Measurements from ENCODE around the gene COQ6. TPM values are rescaled to one million over a fixed set of nuclear protein-coding genes. Genes with fewer than 3 reads are reported as not detected.
"Not testable (repeated sequence)": the region's sequence is repeated elsewhere in the genome, so short reads cannot be mapped to it uniquely, and the experiment has no call there.

The COQ6 gene
- total RNA-seq, 2 donors from 2014 or later: 28.0 to 29.6 TPM

DNA sequence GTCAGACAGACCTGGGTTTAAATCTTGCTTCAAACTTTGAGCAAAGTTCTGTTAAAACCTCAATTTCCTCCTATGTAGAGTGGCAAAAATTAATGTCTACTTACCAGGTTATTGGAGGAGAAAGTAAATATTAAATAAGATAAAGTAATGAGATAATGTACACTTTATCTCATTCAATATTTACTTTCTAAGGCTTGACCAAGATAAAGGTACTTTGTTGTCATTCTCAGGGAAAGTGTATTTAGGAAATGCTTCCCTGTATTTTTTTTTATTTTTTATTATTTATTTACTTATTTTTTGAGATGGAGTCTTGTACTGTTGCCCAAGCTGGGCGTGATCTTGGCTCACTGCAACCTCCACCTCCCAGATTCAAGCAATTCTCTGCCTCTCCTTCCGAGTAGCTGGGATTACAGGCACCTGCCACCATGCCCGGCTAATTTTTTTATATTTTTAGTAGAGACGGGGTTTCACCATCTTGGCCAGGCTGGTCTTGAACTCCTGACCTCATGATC lies 4.9 kb upstream of the COQ6 start:
- no peak overlapping the region for H3K27ac Mint-ChIP-seq
- no peaks in the 10 kb centered on the region for H3K27me3 Mint-ChIP-seq
- ATAC-seq (no peak), DNase-seq (no peak)
- peaks cover 12% of the 10 kb centered on the region for H3K4me1 Mint-ChIP-seq
- H3K9me3 ChIP-seq (ENCODE audit: control insufficient read depth, low read length, poor library complexity, severe bottlenecking): no peaks in the 10 kb centered on the region
- H3K4me3 Mint-ChIP-seq: no peak overlapping the region
- H3K36me3 Mint-ChIP-seq (ENCODE audit: low read depth): peaks cover 8% of the 10 kb centered on the region

DNA sequence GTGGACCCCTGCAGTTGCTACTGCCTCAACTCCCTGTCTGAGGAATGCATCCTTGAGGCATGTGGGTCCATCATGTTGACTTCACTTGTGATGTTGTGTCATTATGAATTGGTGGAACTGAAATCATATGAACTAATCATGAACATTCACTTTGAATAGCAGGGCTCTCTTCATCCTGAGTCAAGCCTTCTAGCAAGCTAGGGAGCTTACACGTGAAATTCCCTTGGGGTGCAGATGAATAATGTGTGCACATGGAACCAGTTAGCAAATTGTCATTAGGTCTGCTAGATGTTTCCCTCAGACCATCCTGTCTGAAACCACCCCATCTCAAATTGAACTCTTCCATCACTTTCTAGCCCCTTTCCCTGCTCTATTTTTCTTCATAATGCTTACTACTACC lies 3.6 kb downstream of the COQ6 start:
- Mint-ChIP-seq H3K4me3 (no peak overlapping the region), H3K36me3 (ENCODE audit: low read depth) (peaks cover 7% of the 10 kb centered on the region), H3K4me1 (peaks cover 11% of the 10 kb centered on the region), H3K27me3 (no peaks in the 10 kb centered on the region), H3K27ac (no peak overlapping the region)
- DNase-seq (no peak), ATAC-seq (no peak)
- no peaks in the 10 kb centered on the region for H3K9me3 ChIP-seq (ENCODE audit: control insufficient read depth, low read length, poor library complexity, severe bottlenecking)

DNA sequence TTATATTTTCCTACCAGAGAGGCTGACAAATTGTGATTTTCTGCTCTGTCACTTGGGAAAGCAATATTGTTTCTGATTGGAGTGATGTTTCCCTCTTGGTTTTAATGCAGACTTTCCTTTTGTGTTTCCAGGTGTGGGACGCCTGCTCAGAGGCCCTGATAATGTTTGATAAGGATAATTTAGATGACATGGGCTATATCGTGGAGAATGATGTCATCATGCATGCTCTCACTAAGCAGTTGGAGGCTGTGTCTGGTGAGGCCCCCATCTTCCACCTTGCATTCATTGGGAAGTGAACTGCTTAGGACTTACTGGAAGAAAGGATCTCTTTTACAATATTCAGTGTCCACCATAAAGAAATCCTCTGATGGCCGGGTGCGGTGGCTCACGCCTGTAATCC lies 5.6 kb downstream of the COQ6 start:
- Mint-ChIP-seq H3K27ac (no peak overlapping the region), H3K36me3 (ENCODE audit: low read depth) (peaks cover 10% of the 10 kb centered on the region), H3K4me1 (peaks cover 7% of the 10 kb centered on the region), H3K4me3 (no peak overlapping the region), H3K27me3 (no peaks in the 10 kb centered on the region)
- ATAC-seq: no peak
- H3K9me3 ChIP-seq (ENCODE audit: control insufficient read depth, low read length, poor library complexity, severe bottlenecking): no peaks in the 10 kb centered on the region
- DNase-seq: no peak

DNA sequence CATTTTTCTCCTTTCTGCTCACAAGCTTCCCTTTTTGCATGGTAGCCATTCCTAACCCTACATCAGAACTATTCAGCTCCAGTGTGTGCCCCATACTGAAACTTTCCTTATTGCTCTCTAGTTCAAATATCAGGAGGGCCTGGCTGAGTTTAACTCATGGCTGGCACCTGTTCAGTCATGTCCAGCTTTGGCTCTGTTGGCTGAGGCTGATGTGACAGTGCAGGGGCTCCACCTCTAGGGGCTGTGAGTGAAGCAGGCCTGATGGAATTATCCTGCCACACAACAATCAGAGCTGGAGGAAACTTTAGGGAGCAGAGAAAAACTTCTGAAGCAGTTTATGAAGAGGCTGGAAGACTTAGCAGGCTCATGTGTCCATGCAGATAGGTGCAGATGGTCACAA lies 8.5 kb downstream of the COQ6 start:
- Mint-ChIP-seq H3K4me3 (no peak overlapping the region), H3K36me3 (ENCODE audit: low read depth) (peaks cover 12% of the 10 kb centered on the region), H3K27me3 (no peaks in the 10 kb centered on the region), H3K4me1 (no peaks in the 10 kb centered on the region), H3K27ac (no peak overlapping the region)
- DNase-seq (no peak), ATAC-seq (no peak)
- H3K9me3 ChIP-seq (ENCODE audit: control insufficient read depth, low read length, poor library complexity, severe bottlenecking): no peaks in the 10 kb centered on the region

- H3K9me3 ChIP-seq (ENCODE audit: control insufficient read depth, low read length, poor library complexity, severe bottlenecking): no peaks in the 10 kb centered on the region
- no peak overlapping the region for H3K4me3 Mint-ChIP-seq
- DNase-seq (no peak), ATAC-seq (no peak)
- H3K27ac Mint-ChIP-seq: no peak overlapping the region
- no peaks in the 10 kb centered on the region for H3K27me3 Mint-ChIP-seq
- no peaks in the 10 kb centered on the region for H3K4me1 Mint-ChIP-seq
- H3K36me3 Mint-ChIP-seq (ENCODE audit: low read depth): peaks cover 8% of the 10 kb centered on the region
Measured at GRCh38 chr14:73961192-73961591, 11.1 kb downstream of the COQ6 start.

GRCh38 chr14:73965216-73965615 lies 15.1 kb downstream of the COQ6 start:
- no peak for ATAC-seq
- Mint-ChIP-seq H3K27ac (no peak overlapping the region), H3K27me3 (no peaks in the 10 kb centered on the region), H3K36me3 (ENCODE audit: low read depth) (peaks cover 5% of the 10 kb centered on the region), H3K4me1 (no peaks in the 10 kb centered on the region), H3K4me3 (no peak overlapping the region)
- DNase-seq: no peak
- H3K9me3 ChIP-seq (ENCODE audit: control insufficient read depth, low read length, poor library complexity, severe bottlenecking): no peaks in the 10 kb centered on the region

GRCh38 chr14:73968885-73969284 lies 18.8 kb downstream of the COQ6 start:
- no peak overlapping the region for H3K27ac Mint-ChIP-seq
- no peaks in the 10 kb centered on the region for H3K27me3 Mint-ChIP-seq
- H3K36me3 Mint-ChIP-seq (ENCODE audit: low read depth): no peaks in the 10 kb centered on the region
- DNase-seq (no peak), ATAC-seq (no peak)
- H3K4me1 Mint-ChIP-seq: no peaks in the 10 kb centered on the region
- H3K4me3 Mint-ChIP-seq: no peak overlapping the region
- H3K9me3 ChIP-seq (ENCODE audit: control insufficient read depth, low read length, poor library complexity, severe bottlenecking): no peaks in the 10 kb centered on the region

GRCh38 chr14:73973497-73973896 lies 23.4 kb downstream of the COQ6 start:
- H3K27ac Mint-ChIP-seq: no peak overlapping the region
- H3K36me3 Mint-ChIP-seq (ENCODE audit: low read depth): peaks cover 2% of the 10 kb centered on the region
- no peaks in the 10 kb centered on the region for H3K27me3 Mint-ChIP-seq

GRCh38 chr14:73976125-73976524 lies 26.0 kb downstream of the COQ6 start:
- Mint-ChIP-seq H3K36me3 (ENCODE audit: low read depth) (peaks cover 6% of the 10 kb centered on the region), H3K4me3 (no peak overlapping the region), H3K4me1 (peaks cover 3% of the 10 kb centered on the region), H3K27ac (no peak overlapping the region), H3K27me3 (no peaks in the 10 kb centered on the region)
- no peak for ATAC-seq
- no peak for DNase-seq
- H3K9me3 ChIP-seq (ENCODE audit: control insufficient read depth, low read length, poor library complexity, severe bottlenecking): no peaks in the 10 kb centered on the region

More at GRCh38 chr14:73973497-73973896, 23.4 kb downstream of the COQ6 start:
- DNase-seq: no peak
- Mint-ChIP-seq H3K4me1 (no peaks in the 10 kb centered on the region), H3K4me3 (no peak overlapping the region)
- H3K9me3 ChIP-seq (ENCODE audit: control insufficient read depth, low read length, poor library complexity, severe bottlenecking): no peaks in the 10 kb centered on the region
- no peak for ATAC-seq

DNA sequence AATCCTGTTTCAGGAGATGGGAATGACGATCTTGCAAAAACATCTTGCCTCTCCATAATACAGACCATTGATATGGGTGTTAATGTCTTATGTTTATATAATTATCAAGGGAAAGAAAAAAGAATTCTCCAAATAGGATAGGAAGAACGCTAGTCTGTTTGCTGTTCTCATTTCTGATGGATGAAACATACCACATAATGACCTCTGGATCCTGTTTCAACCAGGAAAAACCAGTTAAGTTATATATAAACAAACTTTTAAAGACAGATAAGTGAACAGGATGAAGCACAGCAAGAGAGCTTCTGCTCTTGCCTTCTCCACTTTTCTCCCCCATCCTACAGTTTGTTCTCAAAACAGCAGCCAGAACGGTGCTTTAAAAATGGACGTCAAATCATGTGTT lies 27.8 kb downstream of the COQ6 start:
- H3K36me3 Mint-ChIP-seq (ENCODE audit: low read depth): peaks cover 6% of the 10 kb centered on the region
- H3K27me3 Mint-ChIP-seq: no peaks in the 10 kb centered on the region
- peaks cover 3% of the 10 kb centered on the region for H3K4me1 Mint-ChIP-seq
- no peaks in the 10 kb centered on the region for H3K9me3 ChIP-seq (ENCODE audit: control insufficient read depth, low read length, poor library complexity, severe bottlenecking)
- DNase-seq (no peak), ATAC-seq (no peak)
- no peak overlapping the region for H3K4me3 Mint-ChIP-seq
- H3K27ac Mint-ChIP-seq: no peak overlapping the region

GRCh38 chr14:73988065-73988464 lies 38.0 kb downstream of the COQ6 start:
- DNase-seq: no peak
- H3K27ac Mint-ChIP-seq: no peak overlapping the region
- H3K4me1 Mint-ChIP-seq: peaks cover 2% of the 10 kb centered on the region
- no peak for ATAC-seq
- H3K36me3 Mint-ChIP-seq (ENCODE audit: low read depth): peaks cover 6% of the 10 kb centered on the region
- H3K27me3 Mint-ChIP-seq: no peaks in the 10 kb centered on the region
- H3K4me3 Mint-ChIP-seq: no peak overlapping the region
- no peaks in the 10 kb centered on the region for H3K9me3 ChIP-seq (ENCODE audit: control insufficient read depth, low read length, poor library complexity, severe bottlenecking)

DNA sequence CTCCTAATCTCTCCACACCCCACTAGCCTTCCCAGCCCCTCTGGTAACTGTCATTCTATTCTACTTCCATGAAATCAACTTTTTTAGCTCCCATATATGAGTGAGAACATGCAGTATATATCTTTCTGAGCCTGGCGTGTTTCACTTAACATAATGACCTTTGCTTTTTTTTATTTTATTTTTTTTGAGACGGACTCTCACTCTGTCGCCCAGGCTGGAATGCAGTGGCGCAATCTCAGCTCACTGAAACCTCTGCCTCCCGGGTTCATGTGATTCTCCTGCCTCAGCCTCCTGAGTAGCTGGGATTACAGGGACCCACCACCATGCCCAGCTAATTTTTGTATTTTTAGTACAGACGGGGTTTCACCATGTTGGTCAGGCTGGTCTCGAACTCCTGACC lies 38.6 kb downstream of the COQ6 start:
- H3K36me3 Mint-ChIP-seq (ENCODE audit: low read depth); H3K27ac Mint-ChIP-seq; H3K4me3 Mint-ChIP-seq; H3K9me3 ChIP-seq (ENCODE audit: control insufficient read depth, low read length, poor library complexity, severe bottlenecking); DNase-seq; ATAC-seq; H3K27me3 Mint-ChIP-seq; H3K4me1 Mint-ChIP-seq: not testable (repeated sequence)

GRCh38 chr14:73991092-73991491 lies 41.0 kb downstream of the COQ6 start:
- DNase-seq (no peak), ATAC-seq (no peak)
- Mint-ChIP-seq H3K4me1 (peaks cover 3% of the 10 kb centered on the region), H3K4me3 (no peak overlapping the region), H3K27ac (no peak overlapping the region), H3K27me3 (no peaks in the 10 kb centered on the region), H3K36me3 (ENCODE audit: low read depth) (peaks cover 11% of the 10 kb centered on the region)
- H3K9me3 ChIP-seq (ENCODE audit: control insufficient read depth, low read length, poor library complexity, severe bottlenecking): no peaks in the 10 kb centered on the region

DNA sequence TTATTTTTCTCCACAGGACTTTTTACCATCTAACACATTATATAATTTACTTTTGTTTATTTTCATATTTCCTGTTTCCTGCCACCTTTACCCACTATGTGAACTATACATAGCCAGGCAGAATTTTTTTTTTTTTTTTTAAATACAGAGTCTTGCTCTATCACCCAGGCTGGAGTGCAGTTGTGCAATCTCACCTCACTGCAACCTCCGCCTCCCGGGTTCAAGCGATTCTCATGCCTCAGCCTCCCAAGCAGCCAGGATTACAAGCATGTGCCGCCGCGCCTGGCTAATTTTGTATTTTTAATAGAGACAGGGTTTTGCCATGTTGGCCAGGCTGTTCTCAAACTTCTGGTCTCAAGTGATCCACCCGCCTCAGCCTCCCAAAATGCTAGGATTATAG lies 44.8 kb downstream of the COQ6 start:
- not testable (repeated sequence) for H3K27me3 Mint-ChIP-seq; H3K27ac Mint-ChIP-seq; ATAC-seq; H3K36me3 Mint-ChIP-seq (ENCODE audit: low read depth); H3K4me3 Mint-ChIP-seq; DNase-seq; H3K9me3 ChIP-seq (ENCODE audit: control insufficient read depth, low read length, poor library complexity, severe bottlenecking); H3K4me1 Mint-ChIP-seq

Data from T-helper 17 cell (primary cell).